Measurements from ENCODE around the gene ARMC3.

DNA sequence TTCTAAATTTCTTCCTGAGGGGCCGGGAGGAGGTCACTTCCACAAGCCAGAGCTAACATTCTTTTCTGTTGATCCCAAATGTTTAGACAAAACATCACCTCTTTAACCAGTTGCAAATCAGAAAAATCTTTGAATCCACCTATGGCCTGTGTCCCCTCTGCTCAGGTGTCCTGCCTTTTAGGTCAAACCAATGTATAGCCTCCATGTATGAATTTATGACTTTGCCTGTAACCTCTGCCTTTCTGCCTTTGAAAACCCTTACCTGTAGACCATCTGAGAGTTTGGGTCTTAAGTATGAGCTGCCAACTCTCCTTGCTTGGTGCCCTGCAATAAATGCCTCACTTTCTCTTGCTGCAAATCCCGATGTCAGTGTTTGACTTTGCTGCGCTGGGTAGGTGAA, 123.4 kb downstream of the ARMC3 start:
- TF ChIP-seq POLR2AphosphoS5 (IDR thresholded peaks at IDR 0.05; ENCODE audit: borderline replicate concordance, low read depth, low read length) (no peak), EZH2 (IDR thresholded peaks at IDR 0.05) (no peak), FOXP2 (optimal IDR thresholded peaks at IDR 0.05; ENCODE audit: control extremely low read depth, extremely low read length, insufficient read depth) (no peak)
